Kidney (tissue), 14 donors: ENCODE results near the gene CCK. TPM values are rescaled to one million over a fixed set of nuclear protein-coding genes. Genes with fewer than 3 reads are reported as not detected.

Source experiments
- DNase-seq, 5 donors: peaks; one replicate each; pipeline ENCODE4 v3.0.0-alpha.2; 2013 to 2020
- FAIRE-seq: peaks from 2 replicates; lab custom pipeline; 2012; peaks lifted over from hg19 to GRCh38; lab: Jason Lieb, UNC
- H3K27ac ChIP-seq, 2 donors: one replicate each; pipeline ENCODE4 v1.7.0; 2013; ENCODE audit warnings: low read depth in 2 of 2, low read length in 2 of 2, inconsistent platforms in 1 of 2
- H3K27me3 ChIP-seq: one replicate; pipeline ENCODE4 v1.7.1; 2013; ENCODE audit warnings: low read length, inconsistent platforms; ENCODE audit not compliant: control insufficient read depth, insufficient read depth
- H3K36me3 ChIP-seq, 3 donors: one replicate each; pipeline versions ENCODE4 v1.7.0 to v1.7.1; 2013; ENCODE audit warnings: low read length in 3 of 3, control low read depth in 1 of 3, inconsistent platforms in 1 of 3; ENCODE audit not compliant: insufficient read depth in 3 of 3, control insufficient read depth in 2 of 3
- H3K4me1 ChIP-seq, 3 donors: one replicate each; pipeline versions ENCODE4 v1.7.0 to v1.7.1; 2013; ENCODE audit warnings: low read length in 3 of 3, inconsistent platforms in 1 of 3, low read depth in 1 of 3; ENCODE audit not compliant: control insufficient read depth in 2 of 3, insufficient read depth in 2 of 3
- H3K4me3 ChIP-seq, 3 donors: one replicate each; pipeline versions ENCODE4 v1.7.0 to v1.8.1; 2013; ENCODE audit warnings: low read length in 3 of 3, control low read depth in 1 of 3, inconsistent platforms in 1 of 3
- H3K9ac ChIP-seq, 3 donors: one replicate each; pipeline versions ENCODE4 v1.7.0 to v1.7.1; 2013; ENCODE audit warnings: low read length in 3 of 3, control low read depth in 1 of 3, inconsistent platforms in 1 of 3
- H3K9me3 ChIP-seq, 3 donors: one replicate each; pipeline versions ENCODE4 v1.7.0 to v1.7.1; 2013; ENCODE audit warnings: low read length in 3 of 3, control low read depth in 1 of 3, inconsistent platforms in 1 of 3; ENCODE audit not compliant: control insufficient read depth in 2 of 3, insufficient read depth in 1 of 3
- CTCF ChIP-seq: IDR thresholded peaks from 3 replicates; pipeline ENCODE4 v1.5.1; 2012; ENCODE audit warnings: mild to moderate bottlenecking, moderate library complexity, borderline replicate concordance; ENCODE audit not compliant: insufficient read depth; ENCODE audit errors: extremely low read depth
- intact Hi-C: fragments of 100-400 bp; cut with DNase I; formaldehyde crosslinking; loops from one replicate; pipeline ENCODE4 v1.11.1; 2022
- polyA plus RNA-seq: library from polyadenylated mRNA; stranded (reverse); fragments of 350-450 nt; fragmentation: Illumina TruSeq; extraction: RNeasy Lipid Tissue Mini Kit (QIAGEN cat#74804); gene quantifications from one replicate; pipeline ENCODE4 v1.2.3, GENCODE V29; 2014; ENCODE audit warnings: low read depth, low replicate concordance; ENCODE audit not compliant: insufficient read depth
- total RNA-seq: library from RNA; stranded (reverse); fragmentation: NEBNext Ultra II Directional; extraction: Animal tissue kit (Norgen Biotek cat#: 25700); gene quantifications from one replicate; pipeline ENCODE4 v1.2.1, GENCODE V29; 2021
- donor health status: control.
- donor health status: control.
- donor health status: control.
- donor health status: control.
- donor health status: control.
- donor health status: DM: yes; HTN: yes; CAD: no.
- donor health status: Normal renal cell carcinoma (clear cell type).

CCK gene
- total and polyA plus RNA-seq, 2 donors from 2014 or later: not detected

DNA sequence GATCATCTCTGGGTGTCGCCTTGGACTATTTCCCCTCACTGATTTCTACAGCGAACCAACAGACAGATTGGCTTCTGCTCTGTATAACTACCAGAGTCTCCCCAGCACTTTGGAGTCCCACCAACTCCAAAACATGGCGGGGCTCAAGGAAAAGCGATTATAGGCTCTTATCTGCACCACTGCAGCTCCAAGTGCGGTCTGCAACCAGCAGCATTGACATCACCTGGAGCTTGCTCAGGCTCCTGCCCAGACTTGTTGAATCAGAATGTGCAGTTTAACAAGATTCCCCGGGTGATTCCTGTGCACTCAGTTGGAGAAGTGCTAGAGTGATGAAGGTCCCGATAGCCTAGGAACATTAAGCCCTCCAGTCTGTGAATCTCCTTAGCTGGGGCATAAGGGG, 9.0 kb downstream of the CCK start:
- FAIRE-seq (no peak), DNase-seq (no peak)
- H3K36me3 ChIP-seq: no peaks in the 10 kb centered on the region
- H3K4me3 ChIP-seq: no peak overlapping the region
- intact Hi-C loops: loop anchor here (10.0 kb wide), 1 partner anchor 188 kb away; no protein-coding TSS in a partner anchor
- H3K4me1 ChIP-seq: no peaks in the 10 kb centered on the region
- H3K9me3 ChIP-seq: no peaks in the 10 kb centered on the region
- no peak overlapping the region for H3K9ac ChIP-seq
- H3K27me3 ChIP-seq: peaks cover 4% of the 10 kb centered on the region
- no peak for TF ChIP-seq CTCF
- no peak overlapping the region for H3K27ac ChIP-seq

DNA sequence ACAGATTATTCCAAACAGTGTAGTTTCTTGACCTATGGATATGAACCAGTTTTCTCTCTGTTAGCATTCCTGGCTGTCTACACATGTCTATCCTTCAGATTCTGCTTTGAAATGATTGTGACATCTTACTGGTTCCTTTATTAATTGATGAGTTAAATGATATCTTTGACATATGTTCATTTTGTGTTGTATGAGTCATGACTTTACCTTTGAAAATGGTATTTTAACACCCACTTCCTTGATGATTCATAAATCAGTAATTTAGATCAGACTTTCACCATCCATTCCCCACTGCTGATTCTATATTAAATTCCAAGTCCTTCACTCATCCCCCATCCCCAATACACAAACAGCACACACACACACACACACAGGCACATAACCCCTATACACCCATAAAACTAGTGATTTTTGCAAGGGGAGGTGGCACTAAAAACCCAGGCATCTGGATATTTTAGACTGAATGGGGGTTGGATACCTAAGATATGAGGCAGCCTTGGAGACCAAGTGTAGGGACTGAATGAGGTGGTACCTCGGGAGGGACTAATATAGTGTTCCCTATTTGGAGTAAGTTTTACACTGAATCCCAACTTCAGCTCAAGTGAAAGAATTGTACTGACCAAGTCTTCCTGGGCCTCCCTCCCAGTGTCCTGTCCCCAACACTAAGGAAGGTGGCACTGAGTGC, 9.7 kb downstream of the CCK start:
- intact Hi-C loops: loop anchor here (10.0 kb wide), 1 partner anchor 189 kb away; no protein-coding TSS in a partner anchor
- H3K36me3 ChIP-seq: no peaks in the 10 kb centered on the region
- H3K4me3 ChIP-seq: no peak overlapping the region
- no peaks in the 10 kb centered on the region for H3K27me3 ChIP-seq
- H3K4me1 ChIP-seq: no peaks in the 10 kb centered on the region
- no peak for TF ChIP-seq CTCF
- FAIRE-seq: no peak
- no peak overlapping the region for H3K9ac ChIP-seq
- DNase-seq: no peak
- H3K9me3 ChIP-seq: no peaks in the 10 kb centered on the region
- H3K27ac ChIP-seq: no peak overlapping the region

DNA sequence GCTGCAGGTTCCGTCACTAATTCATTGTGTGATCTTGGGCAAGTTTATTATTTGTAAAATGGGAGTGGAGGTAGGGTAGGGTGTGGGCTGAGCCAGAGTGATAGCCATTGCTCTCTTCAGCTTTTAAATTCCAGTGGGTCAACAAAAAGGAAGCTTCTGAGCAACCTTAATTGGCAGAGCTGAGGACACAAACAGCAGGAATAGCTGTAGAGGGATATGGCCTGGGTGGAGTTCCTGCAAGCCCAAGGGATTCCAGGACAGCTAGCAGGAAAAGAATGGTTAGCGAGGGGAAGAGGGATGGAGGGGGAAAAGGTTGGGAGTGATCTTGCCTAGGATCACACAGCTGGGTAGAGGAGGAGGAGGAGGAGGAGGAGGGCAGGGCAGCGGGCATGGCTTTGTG, 11.4 kb downstream of the CCK start:
- no peak for DNase-seq

More for the DNA sequence above, 11.4 kb downstream of the CCK start:
- no peak overlapping the region for H3K4me3 ChIP-seq
- no peaks in the 10 kb centered on the region for H3K27me3 ChIP-seq
- FAIRE-seq: no peak
- TF ChIP-seq CTCF: no peak
- H3K9me3 ChIP-seq: no peaks in the 10 kb centered on the region
- H3K4me1 ChIP-seq: no peaks in the 10 kb centered on the region
- intact Hi-C loops: loop anchor here (10.0 kb wide), 1 partner anchor 190 kb away; no protein-coding TSS in a partner anchor
- no peaks in the 10 kb centered on the region for H3K36me3 ChIP-seq
- no peak overlapping the region for H3K27ac ChIP-seq
- no peak overlapping the region for H3K9ac ChIP-seq
